Pericardium fibroblast (primary cell): ENCODE measurements around the gene RPL18. TPM values are rescaled to one million over a fixed set of nuclear protein-coding genes. Genes with fewer than 3 reads are reported as not detected.

Experiments
- total RNA-seq: library from RNA; depleted of rRNA; stranded (reverse); fragments of >200 nt; gene quantifications from 2 replicates; pipeline ENCODE4 v1.2.3, GENCODE V29; 2015

RPL18 gene
- 2,965 and 4,008 TPM in 2 replicates for total RNA-seq

DNA sequence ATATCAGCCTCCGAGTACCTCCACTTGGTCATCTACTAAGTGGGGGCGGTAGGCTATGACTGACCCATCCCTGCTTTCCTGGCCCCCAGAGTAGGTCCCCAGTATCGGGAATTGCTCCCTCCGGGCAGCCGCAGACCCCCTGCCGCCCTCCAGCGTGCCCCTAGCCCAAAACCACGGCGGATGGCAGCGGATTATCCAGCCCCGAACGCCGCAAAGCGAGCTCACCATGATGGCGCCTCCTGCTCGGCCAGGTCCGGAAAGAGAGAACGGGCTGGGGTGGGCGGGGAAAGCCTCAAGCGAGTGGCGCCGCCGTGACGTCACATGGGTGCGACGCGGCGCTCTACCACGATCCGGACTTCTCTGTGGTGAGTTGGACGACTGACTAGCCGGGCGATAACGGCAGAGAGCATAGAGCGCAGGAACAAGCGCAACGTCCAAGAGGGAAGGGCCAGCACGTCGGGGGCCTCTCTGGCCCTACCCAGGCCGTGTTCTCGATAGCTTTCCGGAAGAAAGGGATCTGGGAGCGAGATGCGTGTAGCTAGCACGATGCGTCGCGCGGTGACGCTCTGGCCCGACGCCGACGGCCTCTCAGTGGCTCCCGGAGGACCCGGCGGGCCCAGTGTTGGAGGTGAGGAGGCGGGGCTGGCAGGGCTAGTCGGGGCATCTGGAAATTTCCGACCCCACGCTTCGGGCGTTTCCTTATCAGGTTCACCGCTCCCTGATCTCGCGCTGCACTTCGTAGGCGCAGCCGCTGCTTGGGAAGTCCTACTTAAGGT, at the start of gene RPL18, which contains the start of gene SPHK2:
Gene RPL18 (minus strand): TSS at position 263 of the 776 bp plus-strand sequence. CDS start 35 bp downstream, at position 228.
Gene SPHK2 (plus strand): TSS at position 591 of the 776 bp plus-strand sequence. CDS start 1,009 bp downstream, outside the sequence.

DNA sequence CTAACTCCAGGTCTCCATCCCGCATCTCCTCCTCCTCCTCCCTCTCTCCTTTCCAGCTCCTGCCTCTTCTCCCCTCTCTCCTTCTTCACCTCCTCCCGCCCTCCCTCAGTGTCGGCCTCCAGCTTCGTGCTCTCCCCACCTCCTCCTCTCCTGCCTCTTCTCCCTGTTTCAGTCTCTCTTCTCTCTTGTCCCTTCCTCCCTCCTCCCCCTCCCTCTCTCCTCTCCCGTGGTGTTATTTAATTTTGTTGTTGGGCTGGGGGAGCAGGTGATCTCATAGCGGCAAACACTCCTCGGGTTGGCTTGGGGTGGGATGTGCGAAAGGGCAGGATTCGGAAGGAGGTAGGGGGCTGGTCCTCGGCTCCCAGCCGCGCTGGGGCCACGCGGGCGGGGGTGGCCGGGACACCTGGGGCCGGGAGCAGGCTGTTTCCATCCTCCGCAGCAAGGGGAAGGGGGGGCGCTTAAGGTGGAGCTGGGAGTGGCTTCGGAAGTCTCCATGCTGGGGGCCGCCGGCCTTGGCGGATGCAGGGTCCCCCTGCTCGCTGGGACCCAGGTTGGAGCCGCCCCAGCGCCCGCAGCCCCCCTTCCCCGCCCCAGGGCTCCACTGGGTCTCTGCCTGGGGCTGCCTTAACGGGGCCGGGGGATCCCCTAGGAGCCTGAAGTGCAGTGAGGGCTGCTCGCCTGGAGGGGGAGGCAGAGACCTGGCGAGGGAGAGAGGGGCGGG, 27.2 kb upstream of the RPL18 start, which contains the start of gene CA11:
Gene CA11 (minus strand): TSS at position 187 of the 721 bp plus-strand sequence. CDS start 555 bp downstream, outside the sequence.

DNA sequence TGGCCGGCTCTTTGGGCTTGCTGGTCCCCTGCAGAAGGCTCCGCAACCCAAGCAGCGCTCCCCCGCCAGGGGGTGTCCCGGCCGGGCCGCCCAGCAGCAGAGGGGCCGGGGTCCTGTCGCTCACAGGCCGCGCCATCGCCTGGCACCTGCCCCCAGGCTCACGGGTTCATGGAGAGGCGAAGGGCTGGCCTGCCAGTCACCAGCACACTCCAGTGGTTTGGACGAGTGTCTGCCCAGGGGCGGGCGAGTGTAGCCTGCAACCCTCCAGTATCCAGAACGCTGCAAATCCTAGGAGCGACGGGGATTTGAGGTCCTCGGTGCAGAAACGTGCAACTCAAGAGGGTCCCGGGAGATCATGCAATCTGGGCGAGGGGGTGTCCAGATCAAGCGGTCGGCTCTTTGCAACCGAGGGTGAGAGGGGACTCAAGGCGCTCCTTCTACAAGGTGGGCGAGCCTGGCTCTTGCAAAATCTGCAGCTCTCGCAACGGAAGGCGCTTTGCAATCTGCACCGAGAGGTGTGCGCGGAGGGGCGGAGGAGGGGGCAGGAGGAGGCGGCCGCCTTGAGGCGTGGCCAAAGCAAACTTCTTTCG, 18.0 kb upstream of the RPL18 start, which contains the start of gene DBP:
Gene DBP (minus strand): TSS at position 521 of the 590 bp plus-strand sequence. CDS start 385 bp downstream, at position 136.

DNA sequence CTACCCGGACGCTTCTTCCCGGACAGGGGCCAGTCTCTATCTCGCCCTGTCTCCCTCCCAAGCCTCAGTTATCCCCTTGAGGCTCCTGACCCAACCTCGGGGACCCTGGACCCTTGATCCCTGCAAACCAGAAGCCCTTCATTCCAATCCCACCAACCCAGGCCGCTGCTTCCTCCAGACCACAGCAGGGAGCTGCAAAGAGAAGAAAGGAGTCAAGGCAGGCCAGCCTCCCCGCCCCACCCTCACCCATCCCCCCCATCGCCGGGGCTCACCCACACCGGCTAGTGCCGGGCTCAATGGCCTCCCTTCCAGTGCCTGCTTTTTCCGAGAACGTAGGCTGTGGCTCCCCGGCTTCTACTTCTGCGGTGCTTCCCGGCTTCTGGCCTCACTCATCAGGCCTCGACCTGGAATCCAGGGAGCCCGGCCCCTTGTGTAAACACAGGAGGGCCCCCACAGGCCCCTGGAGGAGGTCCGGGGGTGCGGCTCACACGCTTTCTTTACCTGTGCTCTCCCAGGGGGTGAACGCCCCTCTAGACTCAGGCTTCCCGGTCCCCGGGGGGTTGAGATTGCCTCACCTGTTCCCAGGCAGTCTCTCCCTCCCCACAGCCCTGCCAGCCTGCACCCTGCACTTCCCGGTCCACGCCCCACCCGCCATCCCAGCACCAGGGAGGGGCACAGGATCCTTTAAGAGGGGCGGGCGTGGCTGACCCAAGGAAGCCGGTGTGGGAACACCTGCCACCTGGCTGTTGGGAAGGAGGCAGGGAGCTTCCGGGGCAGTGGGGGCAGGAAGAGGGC, 4.3 kb downstream of the RPL18 start, which contains the start of gene FAM83E:
Gene FAM83E (minus strand): TSS at position 641 of the 795 bp plus-strand sequence. CDS start 1,704 bp downstream, outside the sequence.

DNA sequence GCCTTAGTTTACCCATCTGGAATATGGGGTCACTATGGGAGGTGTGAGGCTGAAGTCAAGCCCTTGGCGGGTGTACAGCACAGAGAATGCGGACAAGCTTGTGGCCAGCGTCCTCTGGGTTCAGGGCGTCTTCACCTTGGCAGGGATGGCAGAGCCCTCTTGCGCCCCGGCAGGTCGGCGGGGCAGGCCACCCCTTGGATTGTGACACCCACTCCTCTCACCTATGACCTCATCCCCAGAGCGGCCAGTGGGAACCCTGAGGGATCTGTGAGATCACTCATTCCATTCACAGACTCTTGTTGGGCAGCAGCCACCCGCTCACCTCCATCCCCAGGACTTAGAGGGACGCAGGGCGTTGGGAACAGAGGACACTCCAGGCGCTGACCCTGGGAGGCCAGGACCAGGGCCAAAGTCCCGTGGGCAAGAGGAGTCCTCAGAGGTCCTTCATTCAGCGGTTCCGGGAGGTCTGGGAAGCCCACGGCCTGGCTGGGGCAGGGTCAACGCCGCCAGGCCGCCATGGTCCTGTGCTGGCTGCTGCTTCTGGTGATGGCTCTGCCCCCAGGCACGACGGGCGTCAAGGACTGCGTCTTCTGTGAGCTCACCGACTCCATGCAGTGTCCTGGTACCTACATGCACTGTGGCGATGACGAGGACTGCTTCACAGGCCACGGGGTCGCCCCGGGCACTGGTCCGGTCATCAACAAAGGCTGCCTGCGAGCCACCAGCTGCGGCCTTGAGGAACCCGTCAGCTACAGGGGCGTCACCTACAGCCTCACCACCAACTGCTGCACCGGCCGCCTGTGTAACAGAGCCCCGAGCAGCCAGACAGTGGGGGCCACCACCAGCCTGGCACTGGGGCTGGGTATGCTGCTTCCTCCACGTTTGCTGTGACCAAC, 12.3 kb downstream of the RPL18 start, which contains the start of gene SPACA4:
Gene SPACA4 (plus strand): TSS at position 280 of the 896 bp plus-strand sequence. CDS start 237 bp downstream, at position 517.

Other genes with a start within 250 kb of the RPL18 start
- gene KDELR1, start 227.6 kb downstream of the RPL18 start, total RNA-seq, result 222 and 228 TPM in 2 replicates
- gene GRIN2D, start 225.5 kb downstream of the RPL18 start, total RNA-seq, result 1.4 and 5.0 TPM in 2 replicates
- 17.7 and 23.2 TPM in 2 replicates for gene GRWD1, start 173.2 kb downstream of the RPL18 start, total RNA-seq
- 0.35 and 1.8 TPM in 2 replicates for gene KCNJ14, start 163.6 kb downstream of the RPL18 start, total RNA-seq
- gene CYTH2, start 149.8 kb downstream of the RPL18 start, total RNA-seq, result 28.1 and 37.5 TPM in 2 replicates
- gene LMTK3, start 107.3 kb downstream of the RPL18 start, total RNA-seq, result not detected in 2 replicates
- gene SULT2B1, start 67.0 kb downstream of the RPL18 start, total RNA-seq, result 0.23 TPM in 1 of 2 replicates, not detected in the other
- not detected in 2 replicates for gene SPACA4, start 12.4 kb downstream of the RPL18 start, total RNA-seq
- gene FAM83E, start 4.1 kb downstream of the RPL18 start, total RNA-seq, result not detected in 2 replicates
- gene SPHK2, start 328 bp upstream of the RPL18 start, total RNA-seq, result 10.4 and 15.2 TPM in 2 replicates
- 2.7 and 3.7 TPM in 2 replicates for gene DBP, start 18.2 kb upstream of the RPL18 start, total RNA-seq
- 2.5 and 2.6 TPM in 2 replicates for gene CA11, start 27.0 kb upstream of the RPL18 start, total RNA-seq
- 0.60 TPM in 1 of 2 replicates, not detected in the other for gene NTN5, start 53.8 kb upstream of the RPL18 start, total RNA-seq
- gene FUT2, start 76.8 kb upstream of the RPL18 start, total RNA-seq, result not detected in 2 replicates
- 3.2 and 3.8 TPM in 2 replicates for gene MAMSTR, start 100.5 kb upstream of the RPL18 start, total RNA-seq
- 2.3 and 6.4 TPM in 2 replicates for gene RASIP1, start 121.4 kb upstream of the RPL18 start, total RNA-seq
- not detected in 2 replicates for gene IZUMO1, start 127.7 kb upstream of the RPL18 start, total RNA-seq
- gene FUT1, start 133.5 kb upstream of the RPL18 start, total RNA-seq, result 0.17 and 1.8 TPM in 2 replicates
- not detected in 2 replicates for gene FGF21, start 136.3 kb upstream of the RPL18 start, total RNA-seq
- gene BCAT2, start 191.9 kb upstream of the RPL18 start, total RNA-seq, result 55.0 and 59.9 TPM in 2 replicates
- gene HSD17B14, start 217.3 kb upstream of the RPL18 start, total RNA-seq, result 5.9 and 14.9 TPM in 2 replicates
- 10.3 and 28.0 TPM in 2 replicates for gene PLEKHA4, start 249.4 kb upstream of the RPL18 start, total RNA-seq